GM20000 (cell line): ENCODE measurements around the gene DCTN2.
"Not testable (repeated sequence)": the region's sequence is repeated elsewhere in the genome, so short reads cannot be mapped to it uniquely, and the experiment has no call there.

Experiments used
- DNase-seq: peaks from one replicate; pipeline ENCODE4 v3.0.0; 2012; ENCODE audit warnings: low spot score
- TF ChIP-seq, protein P1 (sequence below): IDR thresholded peaks from 2 replicates; pipeline ENCODE4 v1.5.1; 2012; ENCODE audit warnings: mild to moderate bottlenecking, control low read depth; ENCODE audit errors: extremely low read depth, missing control alignments

DCTN2 gene

DNA sequence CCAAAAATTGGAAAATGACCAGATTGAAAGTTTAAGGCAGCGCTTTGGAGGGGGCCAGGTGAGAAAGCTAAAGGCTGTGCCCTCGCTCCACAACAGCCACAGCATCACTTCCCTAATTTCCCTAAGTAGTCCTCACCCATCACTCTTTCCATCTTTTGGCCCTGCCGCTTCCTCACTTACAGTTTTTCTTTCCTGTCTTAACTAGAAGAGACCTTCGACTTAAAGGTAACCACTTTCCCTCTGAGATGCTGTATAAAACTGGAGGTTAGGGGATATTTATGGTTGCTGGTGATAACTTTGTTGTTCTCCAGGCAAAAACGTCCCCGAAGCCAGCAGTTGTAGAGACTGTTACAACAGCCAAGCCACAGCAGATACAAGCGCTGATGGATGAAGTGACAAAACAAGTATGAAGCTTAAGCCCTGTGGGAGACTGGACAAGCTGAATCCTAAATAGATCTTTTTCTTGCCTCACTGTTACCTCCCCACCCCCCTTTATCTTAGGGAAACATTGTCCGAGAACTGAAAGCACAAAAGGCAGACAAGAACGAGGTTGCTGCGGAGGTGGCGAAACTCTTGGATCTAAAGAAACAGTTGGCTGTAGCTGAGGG lies 31.0 kb downstream of the DCTN2 start:
- DNase-seq: no peak
- TF ChIP-seq, protein P1, sequence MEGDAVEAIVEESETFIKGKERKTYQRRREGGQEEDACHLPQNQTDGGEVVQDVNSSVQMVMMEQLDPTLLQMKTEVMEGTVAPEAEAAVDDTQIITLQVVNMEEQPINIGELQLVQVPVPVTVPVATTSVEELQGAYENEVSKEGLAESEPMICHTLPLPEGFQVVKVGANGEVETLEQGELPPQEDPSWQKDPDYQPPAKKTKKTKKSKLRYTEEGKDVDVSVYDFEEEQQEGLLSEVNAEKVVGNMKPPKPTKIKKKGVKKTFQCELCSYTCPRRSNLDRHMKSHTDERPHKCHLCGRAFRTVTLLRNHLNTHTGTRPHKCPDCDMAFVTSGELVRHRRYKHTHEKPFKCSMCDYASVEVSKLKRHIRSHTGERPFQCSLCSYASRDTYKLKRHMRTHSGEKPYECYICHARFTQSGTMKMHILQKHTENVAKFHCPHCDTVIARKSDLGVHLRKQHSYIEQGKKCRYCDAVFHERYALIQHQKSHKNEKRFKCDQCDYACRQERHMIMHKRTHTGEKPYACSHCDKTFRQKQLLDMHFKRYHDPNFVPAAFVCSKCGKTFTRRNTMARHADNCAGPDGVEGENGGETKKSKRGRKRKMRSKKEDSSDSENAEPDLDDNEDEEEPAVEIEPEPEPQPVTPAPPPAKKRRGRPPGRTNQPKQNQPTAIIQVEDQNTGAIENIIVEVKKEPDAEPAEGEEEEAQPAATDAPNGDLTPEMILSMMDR: no peak

DNA sequence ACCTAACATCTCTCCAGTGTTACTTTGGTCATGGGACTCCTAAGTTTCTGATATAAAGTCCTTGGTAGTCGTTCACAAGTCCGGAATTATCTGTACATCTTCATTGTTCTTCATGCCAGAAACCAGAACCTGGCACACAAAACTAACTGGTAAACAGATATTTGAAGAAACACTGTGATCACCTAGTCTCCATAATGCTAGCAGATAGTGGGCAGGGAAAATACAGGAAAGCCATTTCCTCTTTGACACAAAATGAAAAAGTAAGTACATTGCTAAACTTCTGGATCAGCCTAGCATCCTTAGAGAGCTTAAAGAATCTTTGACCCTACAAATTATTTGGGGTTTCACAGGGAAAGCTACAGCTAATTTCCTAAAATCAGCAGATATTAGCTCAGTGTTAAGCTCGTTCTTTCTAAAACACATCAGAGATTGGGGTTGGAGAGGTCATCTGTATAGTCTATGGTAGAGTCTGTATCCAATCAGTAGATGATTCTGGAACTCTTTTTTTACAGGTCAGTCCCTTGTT lies 31.5 kb downstream of the DCTN2 start:
- TF ChIP-seq, protein P1: no peak
- DNase-seq: no peak

DNA sequence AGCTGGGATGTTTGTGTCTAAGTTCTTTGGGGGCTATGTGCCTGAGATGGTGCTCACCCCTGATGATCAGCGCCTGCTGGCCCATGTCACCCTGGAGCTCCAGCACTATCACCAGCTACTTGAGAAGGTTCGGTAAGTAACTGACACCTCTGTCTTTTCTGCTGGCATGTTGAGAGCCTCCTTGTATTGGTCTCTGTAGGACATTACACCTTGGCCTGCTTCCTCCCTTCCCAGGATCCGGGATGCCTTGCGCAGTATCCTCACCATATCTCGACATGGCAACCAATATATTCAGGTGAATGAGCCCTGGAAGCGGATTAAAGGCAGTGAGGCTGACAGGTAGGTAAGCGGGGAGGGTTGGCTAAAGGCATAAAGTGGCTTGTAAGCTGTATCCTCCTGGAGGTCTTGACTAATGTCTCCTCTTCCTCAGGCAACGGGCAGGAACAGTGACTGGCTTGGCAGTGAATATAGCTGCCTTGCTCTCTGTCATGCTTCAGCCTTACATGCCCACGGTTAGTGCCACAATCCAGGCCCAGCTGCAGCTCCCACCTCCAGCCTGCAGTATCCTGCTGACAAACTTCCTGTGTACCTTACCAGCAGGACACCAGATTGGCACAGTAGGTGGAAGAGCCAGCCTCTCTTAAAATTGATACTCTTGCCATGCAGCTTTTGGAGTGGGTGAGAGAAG lies 32.1 kb downstream of the DCTN2 start:
- no peak for DNase-seq
- TF ChIP-seq, protein P1: no peak

DNA sequence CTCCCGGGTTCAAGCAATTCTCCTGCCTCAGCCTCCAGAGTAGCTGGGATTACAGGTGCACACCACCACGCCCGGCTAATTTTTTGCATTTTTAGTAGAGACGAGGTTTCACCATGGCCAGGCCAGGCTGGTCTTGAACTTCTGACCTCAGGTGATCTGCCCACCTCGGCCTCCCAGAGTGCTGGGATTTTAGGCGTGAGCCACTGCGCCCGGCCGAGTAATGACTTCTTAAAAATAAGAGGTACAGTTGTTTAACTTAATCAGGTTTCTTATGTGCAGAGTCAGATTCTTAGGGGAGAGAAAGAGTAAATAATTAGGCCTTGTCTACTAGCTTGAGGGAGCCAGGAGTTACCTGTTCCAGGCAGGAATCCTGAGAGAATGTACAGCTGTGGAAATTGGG lies 32.7 kb downstream of the DCTN2 start:
- DNase-seq: not testable (repeated sequence)

DNA sequence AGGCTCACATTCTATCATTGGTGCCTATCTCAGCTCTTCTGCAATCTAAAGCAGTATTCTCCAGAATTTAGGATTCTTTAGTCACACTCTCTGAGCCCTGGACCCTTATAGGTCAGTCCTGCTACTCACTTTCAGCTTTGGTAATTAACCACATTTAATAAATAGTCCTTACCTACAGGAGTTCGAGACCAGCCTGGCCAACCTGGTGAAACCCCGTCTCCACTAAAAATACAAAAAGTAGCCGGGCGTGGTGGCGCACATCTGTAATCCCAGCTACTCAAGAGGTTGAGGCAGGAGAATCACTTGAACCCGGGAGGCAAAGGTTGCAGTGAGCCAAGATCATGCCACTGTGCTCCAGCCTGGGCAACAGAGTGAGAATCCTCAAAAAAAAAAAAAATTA lies 33.3 kb downstream of the DCTN2 start:
- not testable (repeated sequence) for DNase-seq

DNA sequence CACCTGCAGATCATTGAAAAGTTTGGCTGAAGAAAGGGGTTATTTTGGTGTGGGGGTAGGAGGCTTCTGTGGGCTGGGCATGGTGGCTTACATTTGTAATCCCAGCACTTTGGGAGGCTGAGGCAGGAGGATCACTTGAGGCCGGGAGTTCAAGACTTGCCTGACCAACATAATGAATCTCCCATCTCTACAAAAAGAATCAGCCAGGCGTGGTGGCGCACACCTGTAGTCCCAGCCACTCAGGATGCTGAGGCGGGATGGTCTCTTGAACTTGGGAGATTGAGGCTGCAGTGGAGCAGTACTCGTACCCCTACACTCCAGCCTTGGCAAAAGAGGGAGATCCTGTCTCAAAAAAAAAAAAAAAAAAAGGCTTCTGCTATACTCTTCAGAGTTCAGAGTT lies 33.7 kb downstream of the DCTN2 start:
- no peak for DNase-seq
- TF ChIP-seq, protein P1: no peak

DNA sequence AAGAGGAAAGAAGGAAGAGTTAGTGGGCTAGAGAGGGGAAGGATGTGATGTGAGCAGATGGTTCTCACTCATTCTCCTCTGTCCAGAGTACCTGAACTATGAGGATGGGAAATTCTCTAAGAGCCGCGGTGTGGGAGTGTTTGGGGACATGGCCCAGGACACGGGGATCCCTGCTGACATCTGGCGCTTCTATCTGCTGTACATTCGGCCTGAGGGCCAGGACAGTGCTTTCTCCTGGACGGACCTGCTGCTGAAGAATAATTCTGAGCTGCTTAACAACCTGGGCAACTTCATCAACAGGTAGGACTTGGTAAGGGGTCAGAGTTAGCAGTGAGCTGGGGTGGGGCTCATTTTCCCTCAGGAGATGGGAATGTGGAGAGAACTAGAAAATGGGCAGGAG lies 34.3 kb downstream of the DCTN2 start:
- no peak for DNase-seq
- TF ChIP-seq, protein P1: no peak

DNA sequence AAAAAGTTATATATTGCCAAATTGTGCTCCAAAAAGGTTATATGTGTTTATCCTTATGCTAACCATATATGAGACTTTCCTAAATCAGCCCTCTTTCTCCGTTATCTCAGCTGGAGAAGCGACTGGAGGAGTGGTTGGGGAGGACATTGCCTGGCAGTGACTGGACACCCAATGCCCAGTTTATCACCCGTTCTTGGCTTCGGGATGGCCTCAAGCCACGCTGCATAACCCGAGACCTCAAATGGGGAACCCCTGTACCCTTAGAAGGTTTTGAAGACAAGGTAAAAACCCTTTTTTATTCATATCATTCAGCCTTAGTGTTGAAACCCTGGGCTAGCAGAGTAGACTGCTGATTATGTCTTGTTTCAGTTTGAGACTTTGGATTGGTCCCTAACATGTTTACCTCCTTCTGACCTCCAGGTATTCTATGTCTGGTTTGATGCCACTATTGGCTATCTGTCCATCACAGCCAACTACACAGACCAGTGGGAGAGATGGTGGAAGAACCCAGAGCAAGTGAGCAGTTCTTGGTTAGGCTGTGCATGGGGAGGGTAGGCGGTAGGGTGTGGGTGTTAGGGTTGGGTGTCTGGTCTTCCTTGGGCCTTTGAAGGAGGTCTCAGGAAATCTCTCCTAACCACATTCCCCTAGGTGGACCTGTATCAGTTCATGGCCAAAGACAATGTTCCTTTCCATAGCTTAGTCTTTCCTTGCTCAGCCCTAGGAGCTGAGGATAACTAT lies 35.2 kb downstream of the DCTN2 start:
- TF ChIP-seq, protein P1: no peak
- no peak for DNase-seq
